K562 treated with DMSO at 1 percent for 4 hours (cell line): Measurements from ENCODE around the gene CMTM1. TPM values are rescaled to one million over a fixed set of nuclear protein-coding genes. Genes with fewer than 3 reads are reported as not detected.

Experiments used
- total RNA-seq: library from RNA; unstranded; fragments of 300-600 nt; gene quantifications from 2 replicates; pipeline ENCODE4 v1.2.3, GENCODE V29; 2022; ENCODE audit not compliant: insufficient read depth

CMTM1 gene, protein sequence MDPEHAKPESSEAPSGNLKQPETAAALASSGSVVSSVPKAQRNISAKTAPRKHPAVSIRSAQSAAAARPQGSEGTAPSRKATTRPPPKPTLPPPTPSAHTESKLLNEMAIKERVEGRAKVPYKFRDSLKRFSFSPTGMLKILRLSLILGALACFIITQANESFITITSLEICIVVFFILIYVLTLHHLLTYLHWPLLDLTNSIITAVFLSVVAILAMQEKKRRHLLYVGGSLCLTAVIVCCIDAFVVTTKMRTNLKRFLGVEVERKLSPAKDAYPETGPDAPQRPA
- 2.6 and 4.3 TPM in 2 replicates for total RNA-seq

DNA sequence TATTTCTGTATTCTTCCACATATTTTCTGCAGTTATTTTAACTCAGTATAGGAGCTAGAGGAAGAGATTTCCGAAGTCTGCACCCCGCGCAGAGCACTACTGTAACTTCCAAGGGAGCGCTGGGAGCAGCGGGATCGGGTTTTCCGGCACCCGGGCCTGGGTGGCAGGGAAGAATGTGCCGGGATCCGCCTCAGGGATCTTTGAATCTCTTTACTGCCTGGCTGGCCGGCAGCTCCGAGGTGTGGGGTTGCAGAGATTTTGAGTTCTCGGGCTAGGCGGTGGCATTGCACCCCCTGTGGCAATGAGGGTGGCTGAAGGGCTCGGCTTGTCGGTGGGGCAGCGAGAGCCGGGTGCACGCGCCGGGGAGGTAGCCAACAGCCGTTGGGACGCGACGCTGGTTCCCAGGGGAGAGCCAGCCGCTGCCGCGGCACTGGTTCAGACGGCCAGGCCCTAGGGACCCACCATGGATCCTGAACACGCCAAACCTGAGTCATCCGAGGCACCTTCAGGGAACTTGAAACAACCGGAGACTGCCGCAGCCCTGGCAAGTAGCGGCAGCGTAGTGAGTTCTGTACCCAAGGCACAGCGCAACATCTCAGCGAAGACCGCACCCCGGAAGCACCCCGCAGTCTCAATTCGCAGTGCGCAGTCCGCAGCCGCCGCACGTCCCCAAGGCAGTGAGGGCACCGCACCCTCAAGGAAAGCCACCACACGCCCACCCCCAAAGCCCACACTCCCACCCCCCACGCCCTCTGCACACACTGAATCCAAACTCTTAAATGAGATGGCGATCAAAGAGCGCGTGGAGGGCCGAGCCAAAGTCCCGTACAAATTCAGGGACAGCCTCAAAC is at the start of gene CMTM1:
Gene CMTM1 (plus strand): TSS at position 389 of the 851 bp plus-strand sequence. CDS start 75 bp downstream, at position 464.

DNA sequence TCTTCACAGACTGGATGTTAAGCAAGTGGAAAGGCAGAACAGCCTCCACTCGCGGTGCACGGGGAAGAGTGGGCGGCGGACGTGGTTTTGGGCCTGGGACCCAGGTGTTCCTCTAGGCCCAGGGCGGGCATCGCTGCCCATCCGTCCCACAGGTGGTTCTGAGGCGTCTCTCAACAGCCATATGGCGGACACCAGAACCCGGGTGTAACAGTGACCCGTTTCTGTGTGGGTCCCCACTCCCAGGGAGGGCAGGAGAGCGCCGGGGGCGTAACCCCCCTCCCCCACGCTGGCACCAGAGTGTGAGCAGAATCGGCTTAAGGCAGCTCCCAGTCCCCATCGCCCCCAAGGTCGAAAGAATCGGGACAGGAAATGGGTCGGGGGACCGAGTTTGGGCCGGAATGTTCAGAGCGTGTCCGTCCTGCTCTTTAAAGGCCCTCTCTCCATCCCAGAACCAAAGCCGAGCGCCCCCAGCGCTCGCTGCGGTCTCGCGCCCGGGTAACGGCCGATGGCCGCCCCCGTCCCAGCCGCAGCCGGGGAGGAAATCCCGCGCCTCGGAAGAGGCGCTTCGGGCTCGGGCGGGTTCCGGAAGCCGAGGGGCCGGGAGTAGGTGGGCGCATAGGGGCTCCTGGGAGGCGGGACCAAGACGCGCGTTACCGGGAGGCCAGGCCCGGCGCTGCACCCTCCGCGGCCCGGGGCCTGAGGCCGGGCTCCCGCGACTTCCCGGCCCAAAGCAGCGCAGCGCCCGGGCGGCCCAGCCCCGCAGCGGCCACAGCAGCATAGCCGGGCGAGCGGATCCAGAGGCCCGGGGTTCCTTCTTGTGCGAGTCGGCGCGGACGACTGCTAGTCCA is 16.7 kb upstream of the CMTM1 start, which contains the start of gene TK2:
Gene TK2 (minus strand): TSS at position 839 of the 848 bp plus-strand sequence. CDS start 61 bp downstream, at position 778.

DNA sequence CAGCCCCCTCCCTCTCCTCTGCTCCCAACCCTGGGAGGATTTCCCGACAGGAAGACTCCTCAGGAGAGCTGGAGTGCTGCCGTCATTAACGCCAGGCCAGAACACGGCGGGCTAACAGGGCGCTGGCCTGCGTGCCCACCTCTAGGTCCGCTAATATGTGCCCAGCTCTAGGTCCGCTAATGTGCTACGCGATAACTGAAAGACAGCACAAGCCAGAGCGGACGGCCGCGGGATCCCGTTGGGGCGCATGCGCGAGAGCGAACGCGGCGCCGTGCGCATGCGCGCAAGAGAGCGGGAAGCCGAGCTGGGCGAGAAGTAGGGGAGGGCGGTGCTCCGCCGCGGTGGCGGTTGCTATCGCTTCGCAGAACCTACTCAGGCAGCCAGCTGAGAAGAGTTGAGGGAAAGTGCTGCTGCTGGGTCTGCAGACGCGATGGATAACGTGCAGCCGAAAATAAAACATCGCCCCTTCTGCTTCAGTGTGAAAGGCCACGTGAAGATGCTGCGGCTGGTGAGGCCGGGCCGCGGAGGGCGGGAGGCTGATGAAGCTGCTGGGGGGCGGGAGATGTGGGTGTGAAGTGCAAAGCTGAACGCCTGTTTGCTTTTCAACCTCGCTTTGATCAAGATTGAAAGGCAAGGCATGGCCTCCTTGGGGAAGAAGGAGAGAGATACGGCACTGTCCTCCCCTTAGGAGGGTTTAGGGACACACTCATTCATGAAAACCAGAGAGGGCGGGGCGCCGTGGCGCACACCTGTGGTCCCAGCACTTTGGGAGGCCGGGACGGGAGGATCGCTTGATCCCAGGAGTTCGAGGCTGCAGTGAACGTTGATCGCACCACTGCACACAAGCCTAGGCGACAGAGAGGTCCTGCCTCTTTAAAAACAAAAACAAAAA is 13.7 kb upstream of the CMTM1 start, which contains the start of gene CKLF:
Gene CKLF (plus strand): TSS at position 291 of the 892 bp plus-strand sequence. CDS start 140 bp downstream, at position 431.

DNA sequence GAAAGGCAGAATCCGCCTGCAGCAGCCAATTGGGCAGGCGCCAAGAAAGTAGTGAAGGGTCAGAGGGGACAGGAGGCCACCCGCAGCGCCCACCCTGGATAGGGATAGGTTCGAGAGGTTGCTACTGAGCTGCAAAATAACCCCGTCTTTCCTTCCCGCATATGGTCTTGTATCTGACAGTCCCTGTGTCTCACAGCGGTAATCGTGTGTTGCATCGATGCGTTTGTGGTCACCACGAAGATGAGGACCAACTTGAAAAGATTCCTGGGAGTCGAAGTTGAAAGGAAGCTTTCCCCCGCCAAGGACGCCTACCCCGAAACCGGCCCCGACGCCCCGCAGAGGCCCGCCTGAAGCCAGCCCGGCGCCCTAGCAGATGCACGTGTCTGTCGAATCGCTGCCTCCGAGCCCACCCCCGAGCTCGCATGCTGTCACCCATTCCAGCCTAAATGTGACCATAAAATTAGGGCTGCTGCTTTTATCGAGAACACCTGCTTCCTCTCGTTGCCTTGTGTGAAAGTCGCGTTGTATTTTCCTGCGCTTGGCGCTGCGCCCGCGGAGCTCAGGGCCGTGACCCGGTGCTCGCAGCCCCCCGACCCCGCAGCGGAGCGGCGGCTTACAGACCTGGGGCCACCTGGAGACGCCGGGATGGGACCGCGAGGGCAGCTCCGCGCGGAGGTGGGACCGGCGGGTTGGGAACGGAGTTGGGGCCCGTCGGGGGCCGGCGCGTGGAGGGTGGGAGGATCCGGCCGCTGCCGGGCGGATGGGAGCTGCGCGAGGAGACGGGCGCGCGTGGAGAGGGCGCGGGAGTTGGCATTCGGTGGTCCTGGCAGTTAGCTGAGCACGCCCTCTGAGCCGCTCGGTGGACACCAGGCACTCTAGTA is 12.7 kb downstream of the CMTM1 start, which contains the start of gene CMTM2:
Gene CMTM2 (plus strand): TSS at position 813 of the 881 bp plus-strand sequence. CDS start 145 bp downstream, outside the sequence.

DNA sequence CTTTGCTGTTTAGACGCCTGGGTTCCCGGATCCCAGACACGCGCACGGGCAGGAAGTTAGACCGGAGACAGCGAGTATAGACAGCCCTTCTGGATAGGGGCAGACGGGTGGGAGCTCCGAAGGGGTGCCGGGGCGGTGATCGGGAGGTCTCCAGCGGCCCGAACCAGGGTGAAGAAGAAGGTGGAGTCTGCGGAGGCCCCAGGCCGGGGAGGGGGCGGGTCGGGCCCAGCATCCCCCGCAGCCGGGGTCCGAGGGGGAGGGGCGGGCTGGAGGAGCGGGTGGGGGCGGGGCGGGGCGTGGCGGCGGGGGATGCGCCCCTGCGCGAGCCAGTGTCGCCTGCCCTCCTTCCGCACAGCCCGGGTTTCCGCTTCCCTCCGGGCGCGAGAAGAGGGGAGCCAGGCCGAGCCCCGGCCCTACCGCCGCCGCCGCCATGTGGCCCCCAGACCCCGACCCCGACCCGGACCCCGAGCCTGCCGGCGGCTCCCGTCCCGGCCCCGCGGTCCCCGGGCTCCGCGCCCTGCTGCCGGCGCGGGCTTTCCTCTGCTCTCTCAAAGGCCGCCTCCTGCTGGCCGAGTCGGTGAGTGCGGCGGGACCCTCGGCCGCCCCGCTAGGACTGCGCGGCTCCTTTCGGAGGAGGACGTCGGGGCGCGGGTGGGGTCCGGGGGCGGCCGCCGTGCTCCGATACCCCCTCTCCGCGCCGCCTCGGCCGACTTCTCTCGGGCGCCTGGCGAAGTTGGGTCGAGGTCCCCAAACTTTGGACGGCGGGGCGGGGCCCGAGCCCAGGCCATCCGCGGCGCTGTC is 38.3 kb downstream of the CMTM1 start, which contains the start of gene CMTM3:
Gene CMTM3 (plus strand): TSS at position 329 of the 801 bp plus-strand sequence. CDS start 102 bp downstream, at position 431.

Other genes with a start within 250 kb of the CMTM1 start
- gene CDH5, start 199.7 kb upstream of the CMTM1 start, total RNA-seq, result not detected in 2 replicates
- not detected in 2 replicates for gene BEAN1, start 139.1 kb upstream of the CMTM1 start, total RNA-seq
- gene TK2, start 16.3 kb upstream of the CMTM1 start, total RNA-seq, result 6.1 and 6.8 TPM in 2 replicates
- gene CKLF, start 13.9 kb upstream of the CMTM1 start, total RNA-seq, result 146 and 160 TPM in 2 replicates
- not detected in 2 replicates for gene CMTM2, start 13.0 kb downstream of the CMTM1 start, total RNA-seq
- gene CMTM3, start 38.3 kb downstream of the CMTM1 start, total RNA-seq, result 62.5 and 85.8 TPM in 2 replicates
- 17.1 and 21.0 TPM in 2 replicates for gene CMTM4, start 130.3 kb downstream of the CMTM1 start, total RNA-seq
- 31.9 and 35.6 TPM in 2 replicates for gene DYNC1LI2, start 185.2 kb downstream of the CMTM1 start, total RNA-seq
- gene TERB1, start 235.1 kb downstream of the CMTM1 start, total RNA-seq, result not detected in 2 replicates